ENCODE data around the gene RWDD2A.

DNA sequence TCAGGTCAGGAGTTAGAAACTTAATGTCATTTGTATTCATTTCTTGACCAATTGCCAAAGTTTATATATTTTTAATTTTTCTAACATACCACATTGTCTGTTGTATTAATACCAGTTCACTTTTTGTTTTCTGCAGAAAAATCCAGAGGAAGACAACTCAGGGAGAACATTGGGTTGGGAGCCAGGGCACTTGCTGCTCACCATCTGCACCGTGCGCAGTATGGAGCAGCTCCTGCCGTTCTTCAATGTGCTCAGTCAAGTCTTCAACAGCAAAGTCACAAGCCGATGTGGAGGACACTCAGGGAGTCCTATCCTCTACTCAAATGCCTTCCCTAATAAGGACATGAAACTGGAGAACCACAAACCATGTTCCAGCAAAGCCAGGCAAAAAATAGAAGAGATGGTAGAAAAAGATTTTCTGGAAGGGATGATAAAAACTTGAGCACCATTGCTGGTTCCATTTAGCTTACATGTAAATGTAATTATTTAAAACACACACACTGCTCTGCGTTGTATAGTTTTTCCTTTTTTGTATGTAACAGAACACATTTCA, 25.4 kb upstream of the RWDD2A start:
- TF ChIP-seq, protein P1, sequence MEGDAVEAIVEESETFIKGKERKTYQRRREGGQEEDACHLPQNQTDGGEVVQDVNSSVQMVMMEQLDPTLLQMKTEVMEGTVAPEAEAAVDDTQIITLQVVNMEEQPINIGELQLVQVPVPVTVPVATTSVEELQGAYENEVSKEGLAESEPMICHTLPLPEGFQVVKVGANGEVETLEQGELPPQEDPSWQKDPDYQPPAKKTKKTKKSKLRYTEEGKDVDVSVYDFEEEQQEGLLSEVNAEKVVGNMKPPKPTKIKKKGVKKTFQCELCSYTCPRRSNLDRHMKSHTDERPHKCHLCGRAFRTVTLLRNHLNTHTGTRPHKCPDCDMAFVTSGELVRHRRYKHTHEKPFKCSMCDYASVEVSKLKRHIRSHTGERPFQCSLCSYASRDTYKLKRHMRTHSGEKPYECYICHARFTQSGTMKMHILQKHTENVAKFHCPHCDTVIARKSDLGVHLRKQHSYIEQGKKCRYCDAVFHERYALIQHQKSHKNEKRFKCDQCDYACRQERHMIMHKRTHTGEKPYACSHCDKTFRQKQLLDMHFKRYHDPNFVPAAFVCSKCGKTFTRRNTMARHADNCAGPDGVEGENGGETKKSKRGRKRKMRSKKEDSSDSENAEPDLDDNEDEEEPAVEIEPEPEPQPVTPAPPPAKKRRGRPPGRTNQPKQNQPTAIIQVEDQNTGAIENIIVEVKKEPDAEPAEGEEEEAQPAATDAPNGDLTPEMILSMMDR (conservative IDR thresholded peaks at IDR 0.05; ENCODE audit: low read length) = no peak
- no peak for TF ChIP-seq EZH2phosphoT487 (IDR thresholded peaks at IDR 0.05; ENCODE audit: borderline replicate concordance, low read depth, low read length)

Measured in OCI-LY7 (cell line).